Hepatocyte (in vitro differentiated cells): ENCODE data around the gene OSTM1.

Experiments
- EZH2 ChIP-seq: fragments of 200-600 bp; sonication (generic); IDR thresholded peaks from 2 replicates; pipeline ENCODE4 v1.6.1; 2016; ENCODE audit warnings: antibody characterized with exemption, mild to moderate bottlenecking, borderline replicate concordance
- TF ChIP-seq, protein P1 (sequence below): fragments of 200-600 bp; sonication (generic); IDR thresholded peaks from 2 replicates; pipeline ENCODE4 v1.5.1; 2016; ENCODE audit warnings: antibody characterized with exemption, mild to moderate bottlenecking; ENCODE audit not compliant: poor library complexity

GRCh38 chr6:108123946-108124345 is 49.4 kb upstream of the OSTM1 start:
- TF ChIP-seq, protein P1, sequence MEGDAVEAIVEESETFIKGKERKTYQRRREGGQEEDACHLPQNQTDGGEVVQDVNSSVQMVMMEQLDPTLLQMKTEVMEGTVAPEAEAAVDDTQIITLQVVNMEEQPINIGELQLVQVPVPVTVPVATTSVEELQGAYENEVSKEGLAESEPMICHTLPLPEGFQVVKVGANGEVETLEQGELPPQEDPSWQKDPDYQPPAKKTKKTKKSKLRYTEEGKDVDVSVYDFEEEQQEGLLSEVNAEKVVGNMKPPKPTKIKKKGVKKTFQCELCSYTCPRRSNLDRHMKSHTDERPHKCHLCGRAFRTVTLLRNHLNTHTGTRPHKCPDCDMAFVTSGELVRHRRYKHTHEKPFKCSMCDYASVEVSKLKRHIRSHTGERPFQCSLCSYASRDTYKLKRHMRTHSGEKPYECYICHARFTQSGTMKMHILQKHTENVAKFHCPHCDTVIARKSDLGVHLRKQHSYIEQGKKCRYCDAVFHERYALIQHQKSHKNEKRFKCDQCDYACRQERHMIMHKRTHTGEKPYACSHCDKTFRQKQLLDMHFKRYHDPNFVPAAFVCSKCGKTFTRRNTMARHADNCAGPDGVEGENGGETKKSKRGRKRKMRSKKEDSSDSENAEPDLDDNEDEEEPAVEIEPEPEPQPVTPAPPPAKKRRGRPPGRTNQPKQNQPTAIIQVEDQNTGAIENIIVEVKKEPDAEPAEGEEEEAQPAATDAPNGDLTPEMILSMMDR: no peak
- peak; percentile 14 for TF ChIP-seq EZH2
